M059J (cell line): ENCODE measurements around the gene COMMD10. TPM values are rescaled to one million over a fixed set of nuclear protein-coding genes. Genes with fewer than 3 reads are reported as not detected.
"Not testable (repeated sequence)": the region's sequence is repeated elsewhere in the genome, so short reads cannot be mapped to it uniquely, and the experiment has no call there.

ENCODE experiments used
- DNase-seq: peaks from one replicate; pipeline ENCODE4 v3.0.0-alpha.2; 2012; ENCODE audit warnings: low read depth
- total RNA-seq: library from RNA; depleted of rRNA; stranded (reverse); fragments of >200 nt; shearing (Covaris generic); gene quantifications from 2 replicates; pipeline ENCODE4 v1.2.3, GENCODE V29; 2014

COMMD10 gene
- total RNA-seq, 1 experiment from 2014 or later = 38.7 TPM

DNA sequence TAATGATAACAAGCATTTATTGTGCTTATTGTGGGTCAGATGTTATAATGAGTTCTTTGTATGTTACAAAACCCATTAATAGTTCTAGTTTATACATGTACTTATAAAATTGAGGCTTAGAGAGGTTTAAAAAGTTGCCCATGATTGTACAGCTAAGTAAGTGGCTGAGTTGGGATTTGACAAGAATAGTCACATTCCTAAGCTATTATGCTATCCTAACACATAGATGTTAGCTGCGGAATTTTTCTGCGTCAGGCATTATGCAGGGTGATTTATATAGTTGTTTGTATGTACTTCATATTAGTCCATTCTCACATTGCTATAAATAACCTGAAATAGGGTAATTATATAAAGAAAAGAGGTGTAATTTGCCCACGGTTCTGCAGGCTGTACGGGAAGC lies 12.5 kb downstream of the COMMD10 start:
- no peak for DNase-seq

DNA sequence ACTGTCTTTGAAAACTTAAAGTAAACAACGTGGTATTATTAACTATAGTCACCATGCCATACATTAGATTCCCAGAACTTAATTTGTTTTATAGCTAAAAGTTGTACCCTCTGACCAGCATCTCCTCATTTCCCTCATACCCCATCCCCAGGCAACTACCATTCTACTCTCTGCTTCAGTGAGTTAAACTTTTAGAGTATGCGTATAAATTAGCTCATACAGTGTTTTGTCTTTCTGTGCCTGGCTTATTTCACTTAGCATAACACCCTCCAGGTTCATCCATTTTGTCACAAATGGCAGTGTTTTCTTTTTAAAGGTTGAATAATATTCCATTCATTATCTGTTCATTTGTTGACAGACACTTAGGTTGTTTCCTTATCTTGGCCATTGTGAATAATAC lies 14.2 kb downstream of the COMMD10 start:
- DNase-seq = no peak

DNA sequence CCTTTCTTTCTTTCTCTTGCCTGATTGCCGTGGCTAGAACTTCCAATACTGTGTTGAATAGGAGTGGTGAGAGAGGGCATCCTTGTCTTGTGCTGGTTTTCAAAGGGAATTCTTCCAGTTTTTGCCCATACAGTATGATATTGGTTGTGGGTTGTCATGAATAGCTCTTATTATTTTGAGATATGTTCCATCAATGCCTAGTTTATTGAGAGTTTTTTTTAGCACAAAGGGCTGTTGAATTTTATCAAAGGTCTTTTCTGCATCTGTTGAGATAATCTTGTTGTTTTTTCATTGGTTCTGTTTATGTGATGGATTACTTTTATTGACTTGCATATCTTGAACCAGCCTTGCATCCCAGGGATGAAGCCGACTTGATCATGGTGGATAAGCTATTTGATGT lies 20.1 kb downstream of the COMMD10 start:
- not testable (repeated sequence) for DNase-seq

DNA sequence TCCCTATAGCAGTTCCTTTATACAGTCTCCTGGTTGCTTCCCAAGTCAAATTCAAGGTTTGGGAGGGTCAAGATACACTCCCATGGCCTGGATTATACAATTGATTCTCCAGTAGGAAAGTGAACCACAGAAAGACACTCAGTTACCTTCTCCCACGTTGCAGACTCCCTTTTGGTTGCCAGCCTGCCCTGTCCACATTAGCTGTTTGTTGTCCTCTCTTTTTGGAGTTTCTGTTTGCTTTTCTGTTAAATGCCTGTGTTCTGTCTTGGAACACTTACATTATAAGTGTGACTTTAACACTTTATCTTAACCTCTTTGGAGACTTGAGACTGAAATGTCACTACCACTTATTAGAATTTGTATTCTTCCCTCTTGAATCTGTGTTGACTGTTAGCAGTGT lies 30.3 kb downstream of the COMMD10 start:
- DNase-seq = no peak

DNA sequence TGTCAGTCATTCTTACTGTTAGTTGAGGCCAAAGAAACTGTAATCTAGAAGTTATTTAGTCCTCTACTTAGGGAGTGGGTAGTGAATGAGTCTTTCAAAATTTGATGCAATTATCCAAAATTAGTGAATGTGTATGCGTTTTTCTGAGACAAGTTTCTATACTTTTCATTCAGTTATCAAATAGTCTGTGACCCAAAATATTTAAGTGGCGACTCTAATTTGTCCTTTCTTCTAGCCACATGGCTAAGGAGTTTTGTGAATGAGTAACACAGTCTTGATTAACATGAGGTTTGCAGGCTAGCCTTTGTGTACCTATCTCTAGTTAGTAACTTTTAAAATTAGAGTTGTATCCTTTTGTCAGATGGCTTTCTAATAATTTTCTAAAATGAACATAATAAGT lies 45.6 kb downstream of the COMMD10 start:
- DNase-seq = peak; percentile 46

DNA sequence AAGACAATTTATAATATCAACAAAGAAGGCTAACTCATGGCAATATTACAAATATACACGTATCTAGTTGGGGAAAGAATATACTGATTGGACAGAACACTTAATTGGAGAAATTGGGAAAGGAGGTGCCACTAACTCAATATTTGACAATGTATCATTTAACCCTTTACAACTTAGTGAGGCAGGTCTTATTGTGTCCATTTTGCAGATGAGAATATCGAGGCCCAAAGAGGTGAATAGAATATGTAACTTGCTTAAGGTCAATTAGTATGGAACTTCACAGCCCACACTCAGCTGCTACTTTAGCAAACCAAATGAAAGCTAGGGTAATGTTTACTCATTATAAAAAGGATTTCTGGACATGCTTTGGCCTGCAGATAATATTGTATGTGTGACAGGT lies 46.2 kb downstream of the COMMD10 start:
- DNase-seq = no peak

DNA sequence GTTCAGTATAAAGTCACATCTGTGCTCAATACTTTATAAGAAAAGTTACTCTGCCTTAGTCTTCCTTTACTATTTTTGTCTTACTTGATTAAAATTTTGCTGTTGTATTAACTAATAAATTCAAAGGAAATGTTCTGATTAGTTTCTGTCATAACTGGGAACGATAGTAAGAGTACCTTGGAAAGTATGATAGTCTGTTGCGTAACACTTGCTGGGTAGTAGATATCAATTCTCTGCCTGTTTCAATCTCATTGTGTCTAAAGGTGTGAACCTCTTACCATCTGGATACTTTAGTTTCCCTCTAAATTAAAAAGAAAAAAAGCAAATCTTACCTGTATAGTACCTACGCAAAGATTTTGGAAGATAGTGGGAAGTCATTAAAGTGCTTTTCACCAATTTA lies 48.5 kb downstream of the COMMD10 start:
- DNase-seq = no peak

DNA sequence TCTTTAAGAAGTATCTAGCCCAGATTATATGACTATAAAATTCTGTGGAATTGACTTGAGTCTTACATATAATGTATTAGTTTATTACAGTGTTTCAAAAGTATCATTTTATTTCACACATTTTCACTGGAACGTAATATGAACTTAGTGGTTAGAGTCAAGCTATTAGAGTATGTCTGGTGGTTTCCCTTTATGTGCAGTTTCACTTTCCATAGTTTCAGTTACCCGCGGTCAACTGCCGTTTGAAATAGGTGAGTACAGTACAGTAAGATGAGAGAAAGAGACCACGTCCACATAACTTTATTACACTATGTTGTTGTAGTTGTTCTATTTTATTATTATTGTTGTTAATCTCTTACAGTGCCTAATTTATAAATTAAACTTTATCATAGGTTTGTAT lies 50.5 kb downstream of the COMMD10 start:
- DNase-seq = no peak

DNA sequence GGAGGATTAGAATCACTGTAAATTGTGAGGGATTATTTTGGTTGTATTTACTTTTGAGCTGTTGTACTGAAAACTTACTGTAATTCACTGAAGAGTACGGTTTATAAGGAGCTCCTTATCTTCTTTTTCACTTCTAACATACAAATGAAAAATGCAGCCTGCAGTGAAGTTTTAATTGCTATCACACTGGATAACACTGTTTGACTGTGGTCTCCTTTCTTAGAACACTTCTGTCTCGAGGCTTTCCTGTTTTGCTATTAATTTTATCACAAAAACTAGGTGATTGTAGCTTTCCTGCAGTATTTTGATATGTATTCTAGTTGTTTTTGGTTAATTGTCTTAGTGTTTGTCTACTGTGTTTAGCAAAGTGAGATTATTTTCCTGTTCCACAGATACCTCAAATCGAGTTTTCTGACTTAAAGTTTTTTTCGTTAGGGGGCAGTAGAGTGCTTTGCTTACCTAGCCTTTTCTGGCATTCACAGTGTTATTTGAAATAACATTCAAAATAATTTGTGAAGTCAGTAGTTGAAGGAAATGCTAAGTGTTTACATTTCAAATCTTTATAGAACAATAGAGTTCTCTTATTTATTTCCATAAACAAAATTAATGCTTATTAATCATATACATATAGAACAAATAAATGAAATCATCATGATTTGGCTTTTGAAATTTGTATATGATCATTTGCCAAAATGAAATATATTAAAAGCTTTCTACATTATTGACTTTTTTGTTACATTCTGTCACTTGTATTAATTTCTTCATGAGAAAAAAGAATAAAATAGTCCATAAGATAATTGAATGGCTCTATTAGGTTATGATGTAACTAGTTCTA lies 52.9 kb downstream of the COMMD10 start:
- DNase-seq = peak; percentile 51

DNA sequence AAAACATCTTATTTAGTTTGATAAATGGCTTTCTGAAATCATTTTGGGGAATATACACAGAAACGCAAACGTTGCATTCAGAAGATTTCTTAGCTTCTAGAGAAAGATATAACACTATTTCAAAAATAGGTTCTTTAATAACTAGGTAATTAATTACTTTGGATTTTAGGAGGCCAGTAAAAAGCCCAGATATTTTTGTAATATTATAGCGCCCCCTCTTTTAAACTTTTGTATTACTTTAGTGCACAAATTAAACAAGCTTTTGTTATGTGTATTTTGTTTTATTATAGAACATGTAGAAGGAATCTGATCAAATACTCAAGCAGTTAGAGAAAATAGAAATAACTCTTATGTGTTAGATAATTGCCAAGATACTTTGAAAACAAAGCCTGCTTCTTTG lies 57.7 kb downstream of the COMMD10 start:
- no peak for DNase-seq

DNA sequence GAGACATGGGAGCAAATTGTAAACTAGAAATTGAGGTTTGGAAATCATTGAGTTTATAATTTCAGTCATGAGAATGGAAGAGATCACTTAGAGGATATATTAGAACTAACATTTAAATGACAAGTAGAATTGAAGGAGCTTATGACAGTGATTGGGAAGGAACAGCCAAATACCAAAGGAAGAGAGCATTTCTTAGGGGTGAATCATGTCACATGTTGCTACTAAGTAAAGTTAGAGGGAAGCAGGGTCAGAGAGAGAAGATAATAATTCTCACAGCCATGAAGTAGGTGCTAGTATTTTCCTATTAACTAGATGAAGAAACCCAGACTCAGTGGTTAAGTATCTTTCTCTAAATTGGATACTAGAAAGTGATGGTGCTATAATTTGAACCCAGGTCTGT lies 59.3 kb downstream of the COMMD10 start:
- DNase-seq = peak; percentile 47

DNA sequence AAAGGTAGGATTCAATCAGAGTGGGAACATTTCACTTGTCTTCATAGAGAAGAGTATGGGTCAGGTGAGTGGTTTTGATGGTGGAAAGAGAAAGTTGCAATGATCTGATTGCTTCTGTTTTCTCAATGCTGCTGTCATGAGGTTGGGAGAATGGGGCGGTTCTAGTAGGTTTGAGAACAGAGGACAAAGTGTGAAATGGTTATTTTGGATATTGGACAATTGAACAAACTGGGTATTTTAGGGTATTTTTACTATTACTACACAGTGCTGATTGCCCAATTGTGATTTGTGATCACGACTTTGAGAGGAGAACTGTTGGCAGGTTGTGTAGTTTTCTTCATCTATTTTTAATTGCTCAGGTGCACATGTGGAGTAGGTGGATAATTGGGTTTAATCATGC lies 60.2 kb downstream of the COMMD10 start:
- no peak for DNase-seq

DNA sequence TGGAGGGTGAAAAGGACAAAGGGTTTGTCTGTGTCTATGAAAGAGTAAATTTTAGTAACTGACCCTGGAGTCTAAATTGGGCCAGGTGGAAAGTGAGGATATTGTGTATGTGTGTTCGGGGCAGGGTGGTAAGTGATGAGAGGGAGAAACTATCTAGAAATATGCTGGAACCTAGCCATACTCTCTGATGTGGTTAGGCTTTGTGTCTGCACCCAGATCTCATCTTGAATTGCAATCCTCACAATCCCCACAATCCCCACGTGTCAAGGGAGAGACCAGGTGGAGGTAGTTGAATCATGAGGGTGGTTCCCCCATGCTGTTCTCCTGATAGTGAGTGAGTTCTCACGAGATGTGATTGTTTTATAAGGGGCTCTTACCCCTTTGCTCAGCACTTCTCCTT lies 60.6 kb downstream of the COMMD10 start:
- DNase-seq = no peak

DNA sequence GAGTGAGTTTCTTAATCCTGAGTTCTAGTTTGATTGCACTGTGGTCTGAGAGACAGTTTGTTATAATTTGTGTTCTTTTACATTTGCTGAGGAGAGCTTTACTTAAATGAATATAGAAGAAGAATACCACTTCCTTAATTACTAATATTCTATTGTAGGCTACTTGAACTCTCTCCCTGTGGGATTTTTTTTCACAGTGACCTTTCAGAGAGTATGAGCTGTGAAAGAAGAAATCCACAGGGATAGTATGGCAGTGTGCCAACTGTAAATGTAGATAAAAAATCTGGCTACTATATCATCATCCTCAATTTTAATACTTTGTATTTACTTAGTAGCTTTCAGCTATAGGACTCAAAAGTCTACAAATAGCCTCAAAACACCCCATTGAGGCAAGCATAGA lies 67.3 kb downstream of the COMMD10 start:
- no peak for DNase-seq

DNA sequence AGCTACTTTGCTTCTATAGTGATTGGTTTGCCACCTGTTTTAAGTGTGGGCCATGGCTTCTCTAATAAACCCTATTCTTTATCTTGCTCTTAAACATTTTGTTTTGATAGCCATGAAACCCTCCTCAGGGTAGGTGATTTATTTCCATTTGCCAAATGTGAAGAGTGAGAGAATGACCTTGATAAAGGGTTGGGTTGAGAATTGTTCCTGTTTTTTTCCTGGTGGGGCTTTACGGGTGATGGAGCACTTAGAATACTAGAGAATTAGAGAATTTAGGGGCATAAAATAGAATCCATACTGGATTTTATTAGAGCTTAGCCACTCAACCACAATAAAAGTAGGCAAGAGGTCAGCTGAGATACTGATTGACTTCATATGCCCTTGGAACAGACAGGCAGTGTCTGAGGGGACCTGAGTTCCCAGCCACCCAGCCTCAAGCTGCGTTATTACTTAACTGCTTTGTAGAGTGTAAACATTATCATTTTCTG lies 68.9 kb downstream of the COMMD10 start:
- DNase-seq = no peak

DNA sequence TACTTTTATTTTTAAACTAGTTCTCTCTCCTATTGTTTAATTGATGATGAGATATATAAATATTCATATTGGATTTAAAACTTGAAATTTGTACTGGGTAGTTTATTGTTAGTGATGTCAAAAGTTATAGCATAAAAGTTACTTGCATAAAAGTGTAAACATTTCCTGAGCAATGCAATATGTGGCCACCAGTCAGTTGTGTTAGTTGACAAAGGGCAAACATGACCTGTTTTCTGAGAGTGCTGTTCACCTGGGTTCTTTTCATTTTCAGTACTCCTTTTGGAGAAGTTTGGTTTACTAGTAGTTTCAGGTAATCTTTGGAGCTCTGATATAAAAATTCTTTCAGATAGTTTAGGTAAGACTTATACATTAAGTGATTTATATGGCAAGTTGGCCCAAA lies 69.4 kb downstream of the COMMD10 start:
- no peak for DNase-seq

DNA sequence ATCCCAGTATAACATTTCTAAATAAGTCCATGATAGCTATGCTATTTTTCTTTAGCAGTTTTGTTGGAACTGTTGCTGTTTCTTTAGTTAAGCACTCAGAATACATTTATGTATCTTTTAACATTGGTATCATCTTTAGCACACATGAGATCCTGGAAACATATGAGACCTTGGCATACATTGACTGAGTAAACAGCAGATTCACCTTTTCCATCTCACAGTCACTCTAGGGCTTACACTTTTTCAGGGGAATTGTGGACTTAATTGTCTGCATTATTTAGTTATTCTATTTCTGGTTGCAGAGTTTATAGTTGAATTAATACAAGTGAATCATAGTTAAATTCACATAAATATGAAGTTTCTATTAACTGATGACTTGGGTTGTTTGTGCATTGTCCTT lies 70.1 kb downstream of the COMMD10 start:
- DNase-seq = no peak

DNA sequence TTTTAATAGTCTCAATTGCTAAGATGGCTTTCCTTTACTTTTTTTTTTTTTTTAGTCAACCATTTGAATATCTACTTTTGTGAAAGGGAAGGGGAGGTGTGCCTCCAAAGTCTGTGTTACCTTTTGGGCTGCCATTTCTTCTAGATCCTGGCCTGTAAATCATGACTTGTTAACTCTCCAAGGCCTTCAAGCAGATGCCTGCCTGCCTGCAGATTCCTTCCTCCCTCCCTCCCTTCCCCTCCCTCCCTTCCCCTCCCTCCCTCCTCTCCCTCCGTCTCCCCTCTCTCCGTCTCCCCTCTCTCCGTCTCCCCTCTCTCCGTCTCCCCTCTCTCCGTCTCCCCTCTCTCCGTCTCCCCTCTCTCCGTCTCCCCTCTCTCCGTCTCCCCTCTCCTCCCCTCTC lies 73.1 kb downstream of the COMMD10 start:
- DNase-seq = no peak

DNA sequence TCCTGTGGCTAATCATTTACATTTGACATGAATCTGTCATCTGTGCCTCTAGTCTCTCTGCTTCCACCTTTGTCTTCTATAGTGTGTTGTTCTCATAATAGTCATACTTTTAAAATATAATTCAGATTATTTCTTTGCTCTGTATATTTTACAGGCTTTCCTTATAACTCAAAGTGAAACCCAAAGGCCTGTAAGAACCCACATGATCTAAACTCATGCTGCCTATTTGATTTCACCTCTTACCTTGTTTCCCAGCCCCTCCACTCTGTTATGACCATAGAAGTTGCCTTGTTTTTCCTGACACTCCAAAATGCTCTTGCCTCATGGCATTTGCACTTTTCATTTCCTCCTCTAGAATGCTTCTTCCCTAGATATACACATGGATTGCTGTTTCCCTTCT lies 74.2 kb downstream of the COMMD10 start:
- no peak for DNase-seq

DNA sequence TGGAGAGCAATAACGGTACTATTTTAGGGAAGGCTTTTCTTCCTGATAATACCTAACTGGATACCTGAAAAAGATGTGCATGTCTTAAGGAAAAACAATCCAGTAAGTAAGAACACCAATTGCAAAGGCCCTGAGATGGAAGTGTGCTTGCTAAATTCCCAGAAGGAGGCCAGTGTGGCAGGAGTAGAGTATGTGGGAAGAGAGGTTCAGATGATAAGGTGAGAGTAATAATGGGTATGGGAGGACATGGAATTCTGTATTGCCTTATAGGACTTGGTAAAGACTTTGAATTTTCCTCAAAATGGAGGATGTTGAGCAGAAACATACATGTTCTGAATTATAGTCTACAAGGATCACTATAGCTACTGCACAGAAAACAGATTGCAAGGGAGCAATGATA lies 89.3 kb downstream of the COMMD10 start:
- no peak for DNase-seq

DNA sequence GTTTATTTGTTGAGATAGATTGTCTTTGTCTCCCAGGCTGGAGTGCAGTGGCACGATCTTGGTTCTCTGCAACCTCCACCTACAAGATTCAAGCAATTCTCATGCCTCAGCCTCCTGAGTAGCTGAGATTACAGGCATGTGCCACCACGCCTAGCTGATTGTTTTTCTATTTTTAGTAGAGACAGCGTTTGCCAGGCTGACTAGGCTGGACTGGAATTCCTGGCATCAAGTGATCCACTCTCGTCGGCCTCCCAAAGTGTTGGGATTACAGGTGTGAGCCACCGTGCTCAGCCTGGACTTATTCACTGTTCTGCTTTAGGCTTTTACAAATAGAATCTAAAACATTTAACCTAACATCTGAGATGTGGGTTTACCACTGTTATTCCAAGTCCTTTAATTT lies 91.3 kb downstream of the COMMD10 start:
- no peak for DNase-seq

DNA sequence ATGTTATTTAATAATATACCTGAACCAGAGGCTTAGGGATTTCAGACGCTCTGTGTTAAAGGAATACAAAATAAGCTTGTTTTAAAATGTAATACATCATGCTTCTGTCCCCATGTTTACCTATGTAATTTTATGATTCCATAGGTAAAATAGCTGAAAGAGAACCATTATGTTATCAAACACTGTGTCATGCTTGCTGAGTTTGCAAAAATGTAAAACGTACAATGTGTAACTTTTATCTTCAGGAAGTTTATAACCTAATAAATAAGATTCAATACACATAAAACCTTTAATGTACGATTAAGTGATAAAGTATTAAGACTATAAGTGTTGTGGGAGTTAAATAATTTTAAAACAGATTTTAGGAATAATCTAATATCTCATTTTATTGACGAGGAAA lies 94.1 kb downstream of the COMMD10 start:
- no peak for DNase-seq

DNA sequence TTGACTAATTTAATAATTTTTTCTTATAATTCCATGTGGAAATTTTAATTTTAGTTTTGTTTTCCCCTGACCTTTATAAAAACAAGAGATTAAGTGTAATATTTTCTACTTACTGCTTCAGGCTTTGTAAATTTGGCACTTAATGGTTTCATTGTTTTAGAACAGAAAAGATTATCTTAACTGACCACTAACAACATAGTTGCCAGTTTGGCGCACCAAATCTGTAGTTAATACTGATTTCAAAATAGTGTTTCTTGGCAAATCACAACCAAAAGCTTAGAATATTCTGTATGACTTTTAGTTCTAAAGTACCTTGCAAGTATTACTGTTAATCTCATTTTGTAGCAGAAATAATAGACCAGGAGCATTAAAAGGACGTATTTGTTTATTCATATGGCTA lies 124.3 kb downstream of the COMMD10 start:
- DNase-seq = no peak

DNA sequence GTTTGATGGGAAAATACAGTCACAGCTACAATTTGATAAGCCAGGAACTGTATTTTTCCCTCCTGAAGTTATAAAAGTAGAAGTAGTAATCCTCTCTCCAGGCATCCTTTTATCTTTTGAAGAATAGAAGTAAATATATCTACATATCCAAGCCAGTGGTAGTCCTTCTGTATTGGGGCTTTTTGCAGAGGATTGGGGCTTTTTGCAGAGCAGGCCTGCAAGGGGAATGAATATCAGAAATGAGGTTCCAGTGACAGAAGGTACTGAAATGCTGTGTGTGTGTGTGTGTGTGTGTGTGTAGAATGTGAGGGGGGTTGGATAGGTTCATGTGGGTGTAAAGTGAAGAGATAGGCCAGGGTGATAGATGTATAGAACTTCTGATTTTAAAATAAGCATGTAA lies 127.4 kb downstream of the COMMD10 start:
- no peak for DNase-seq
